GM12892 (cell line): Measurements from ENCODE around the gene DLST.

ENCODE experiments used
- DNase-seq: peaks from one replicate; pipeline ENCODE4 v3.0.0; 2011; ENCODE audit not compliant: insufficient read length
- FAIRE-seq: peaks from 2 replicates; lab custom pipeline; 2011; peaks lifted over from hg19 to GRCh38; lab: Jason Lieb, UNC
- POLR2A ChIP-seq: IDR thresholded peaks from 2 replicates; pipeline ENCODE4 v1.6.1; 2011; ENCODE audit warnings: low read depth, low read length, control low read depth
- POLR2AphosphoS5 ChIP-seq: IDR thresholded peaks from 2 replicates; pipeline ENCODE4 v1.6.1; 2011; ENCODE audit warnings: low read depth, low read length, control low read depth
- TAF1 ChIP-seq: IDR thresholded peaks from 2 replicates; pipeline ENCODE4 v1.6.1; 2011; ENCODE audit warnings: low read depth, mild to moderate bottlenecking, control low read depth, low read length, borderline replicate concordance

Gene DLST

DNA sequence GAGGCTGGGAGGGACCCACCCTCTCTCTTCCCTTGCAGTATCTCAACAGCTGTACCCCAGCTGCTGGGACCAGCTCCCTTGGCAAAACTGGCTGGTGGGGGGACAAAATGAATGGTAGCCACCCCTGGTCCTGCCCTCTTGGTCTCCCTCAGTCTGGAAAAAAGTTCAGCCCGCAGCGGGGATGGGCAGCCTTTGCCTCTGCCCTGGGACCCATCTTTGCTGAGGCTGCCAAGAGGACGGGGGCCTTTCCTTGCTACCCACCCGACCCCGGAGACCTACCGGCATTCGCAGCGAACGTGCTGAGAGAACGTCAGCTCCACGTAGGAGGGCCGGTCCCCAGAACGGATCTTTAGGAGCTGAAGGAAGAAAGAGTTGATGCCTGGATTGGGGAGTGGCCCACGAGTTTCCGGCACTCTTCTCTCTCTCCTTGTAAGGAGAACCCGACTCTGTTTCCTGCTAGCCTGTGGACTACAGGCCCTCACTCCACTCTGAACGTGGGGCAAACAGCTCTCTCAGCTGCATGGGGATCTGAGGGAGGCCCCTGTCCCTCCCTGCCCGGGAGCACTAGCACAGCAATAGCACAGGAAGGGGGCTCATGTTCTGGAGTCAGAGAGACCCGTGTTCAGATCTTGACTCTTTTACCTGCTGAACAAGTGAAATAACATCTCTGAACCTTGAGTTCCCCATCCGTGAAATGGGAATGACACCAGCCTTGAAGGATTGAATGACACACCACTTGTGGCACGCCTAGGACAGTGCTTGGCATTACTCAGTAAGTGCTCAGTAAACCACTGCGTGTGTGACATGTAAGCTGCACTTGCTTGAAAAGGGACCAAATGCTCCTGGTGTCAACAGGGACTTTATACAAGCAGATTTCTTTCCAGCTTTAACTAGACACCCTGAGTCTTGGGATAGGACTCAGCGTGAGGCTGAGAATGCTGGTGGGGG lies 66.8 kb downstream of the DLST start:
- no peak for TF ChIP-seq POLR2AphosphoS5
- no peak for TF ChIP-seq TAF1
- TF ChIP-seq POLR2A: no peak
- DNase-seq: no peak
- no peak for FAIRE-seq

DNA sequence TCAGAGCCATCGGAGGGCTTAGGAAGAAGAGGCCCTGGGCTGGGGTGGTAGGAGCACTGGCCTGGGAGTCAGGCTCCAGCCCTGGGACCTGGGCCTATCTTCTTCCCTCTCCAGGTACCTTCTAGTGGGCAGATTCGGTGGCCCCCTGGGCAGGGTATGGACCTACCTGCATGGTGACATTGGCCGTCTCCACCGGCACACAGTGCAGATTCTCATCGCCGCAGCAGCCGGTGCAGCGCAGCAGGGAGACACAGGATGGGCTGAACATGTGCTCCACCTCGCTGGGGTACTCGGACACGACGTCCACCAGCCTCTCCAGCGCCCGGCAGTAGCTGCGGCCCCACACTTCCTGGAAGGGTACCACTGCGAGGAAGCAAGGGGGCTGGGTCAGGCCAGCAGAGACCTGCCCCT lies 67.5 kb downstream of the DLST start:
- TF ChIP-seq POLR2A (no peak), TAF1 (no peak), POLR2AphosphoS5 (no peak)
- no peak for FAIRE-seq
- no peak for DNase-seq

DNA sequence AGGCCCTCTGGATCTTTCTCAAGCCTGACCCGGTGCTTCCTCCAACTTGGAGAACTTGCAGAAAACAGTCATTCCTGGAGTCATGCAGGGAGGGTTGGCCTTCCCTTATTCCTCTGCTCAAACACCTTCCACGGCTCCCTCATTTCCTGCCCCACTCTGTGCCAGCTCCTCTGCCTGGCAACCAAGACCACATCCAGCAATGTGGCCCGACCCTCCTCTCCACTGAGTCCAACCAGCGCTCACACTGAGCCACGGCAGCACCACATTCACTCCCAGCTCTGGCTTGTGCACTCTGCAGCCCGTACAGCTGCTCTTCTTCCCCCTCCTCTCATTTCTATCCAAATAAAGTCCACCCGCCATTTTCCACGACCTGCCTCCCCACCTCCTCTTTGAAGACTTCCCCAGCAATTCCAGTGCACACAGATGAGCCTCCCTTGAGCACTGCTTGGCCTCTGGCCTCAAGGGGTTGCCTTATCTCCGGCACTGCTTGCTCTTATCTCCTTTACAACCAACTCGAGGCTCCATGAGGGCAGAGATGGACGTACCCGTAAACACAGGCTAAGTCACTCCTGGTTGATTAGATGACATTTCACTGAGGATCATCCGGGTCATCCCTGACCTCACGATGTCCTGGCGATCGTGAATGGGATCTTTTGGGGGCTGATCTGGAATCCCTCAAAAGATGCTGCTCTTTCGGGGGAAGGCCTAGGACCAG lies 68.3 kb downstream of the DLST start:
- FAIRE-seq: no peak
- no peak for DNase-seq
- TF ChIP-seq POLR2AphosphoS5 (no peak), TAF1 (no peak), POLR2A (no peak)

DNA sequence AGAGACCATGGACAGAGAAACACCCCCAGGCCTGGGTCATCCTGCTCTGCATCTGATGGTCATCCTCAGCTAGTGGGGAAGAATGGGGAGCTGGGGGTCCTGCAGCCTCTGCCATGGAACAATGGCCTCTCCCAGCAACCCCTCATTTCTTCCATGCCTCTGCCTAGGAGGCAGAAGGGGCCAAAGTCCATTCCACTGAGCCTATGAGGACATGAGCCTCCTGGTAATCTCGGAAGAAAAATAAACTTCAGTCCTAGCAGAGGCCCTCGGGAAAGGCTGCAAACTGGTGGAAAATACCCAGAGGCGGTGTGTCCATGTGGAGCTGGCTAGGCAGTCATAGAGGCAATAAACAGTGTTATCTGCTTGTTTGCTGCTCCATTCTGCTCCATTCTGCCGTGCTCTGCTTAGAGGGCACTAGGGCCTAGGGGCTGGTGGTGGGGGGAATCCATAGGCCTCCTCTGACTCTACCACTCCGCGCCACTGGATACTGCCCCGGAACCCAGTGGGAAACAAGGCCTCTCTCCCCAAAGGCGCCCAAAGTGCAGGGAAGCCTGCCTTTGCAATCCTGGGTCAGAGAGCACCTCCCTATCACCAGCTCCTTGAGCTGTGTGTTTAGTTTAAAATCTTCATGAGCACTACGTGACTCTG lies 69.2 kb downstream of the DLST start:
- TF ChIP-seq TAF1 (no peak), POLR2AphosphoS5 (no peak), POLR2A (no peak)
- DNase-seq (no peak), FAIRE-seq (no peak)

DNA sequence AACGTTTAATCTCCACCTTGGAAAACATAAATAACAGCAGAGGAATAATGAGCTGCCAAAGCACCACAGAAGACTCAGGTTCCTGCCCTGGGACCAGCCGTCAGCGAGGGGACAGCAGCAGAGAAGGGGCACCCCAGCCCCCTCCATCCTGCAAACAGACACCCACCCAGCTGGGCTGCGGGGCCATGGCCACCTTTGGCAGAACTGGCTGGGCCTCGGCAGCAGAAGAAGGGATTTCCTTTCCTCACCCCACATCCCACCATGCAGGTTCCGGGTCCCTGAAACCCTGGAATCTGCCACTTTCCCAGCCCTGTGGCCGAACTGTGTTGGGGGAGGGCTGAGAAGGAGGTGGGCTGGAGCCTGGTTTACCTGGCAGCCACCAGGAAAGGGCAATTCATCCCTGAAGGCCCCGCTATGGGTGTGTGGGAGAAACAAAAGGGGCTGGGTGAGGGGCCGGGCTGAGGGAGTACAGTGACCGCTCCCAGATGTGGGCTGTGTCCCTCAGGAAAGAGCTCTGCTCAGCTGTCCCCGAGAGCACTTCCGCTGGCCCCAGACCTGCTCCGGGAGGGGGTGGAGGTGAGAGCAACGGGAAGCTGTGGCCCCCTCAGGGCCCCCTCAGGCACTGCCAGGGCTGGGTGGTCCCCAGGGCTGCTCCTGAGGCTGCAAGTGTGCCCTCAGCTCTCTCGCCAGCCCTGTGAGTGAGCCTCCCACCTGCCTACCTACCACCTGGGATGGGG lies 69.9 kb downstream of the DLST start:
- DNase-seq (no peak), FAIRE-seq (no peak)
- no peak for TF ChIP-seq TAF1
- TF ChIP-seq POLR2A: no peak
- no peak for TF ChIP-seq POLR2AphosphoS5

DNA sequence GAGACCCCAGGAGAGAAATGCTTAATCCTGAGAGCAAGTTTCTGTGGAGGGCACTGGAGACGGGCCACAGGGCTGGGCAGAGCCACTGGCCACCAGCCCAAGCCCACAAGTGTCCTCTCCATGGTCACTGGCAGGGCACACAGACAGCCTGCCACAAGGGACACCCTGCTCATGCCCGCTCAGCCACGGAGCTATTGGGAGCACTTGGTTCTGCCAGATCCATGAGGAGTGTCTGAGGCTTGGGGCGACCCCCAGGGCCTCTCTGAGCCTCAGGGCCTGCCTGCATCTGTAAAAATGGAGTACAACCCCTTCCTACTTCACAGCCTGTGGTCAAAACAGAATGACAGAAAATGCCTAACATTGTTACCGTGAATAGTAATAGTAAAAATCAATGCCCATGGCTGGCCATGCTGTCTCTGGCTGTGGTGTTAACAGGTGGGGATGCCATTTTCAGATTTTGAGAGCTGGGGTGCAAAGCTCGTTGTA lies 70.5 kb downstream of the DLST start:
- FAIRE-seq (no peak), DNase-seq (no peak)
- TF ChIP-seq POLR2A: no peak
- TF ChIP-seq TAF1: no peak
- TF ChIP-seq POLR2AphosphoS5: no peak

DNA sequence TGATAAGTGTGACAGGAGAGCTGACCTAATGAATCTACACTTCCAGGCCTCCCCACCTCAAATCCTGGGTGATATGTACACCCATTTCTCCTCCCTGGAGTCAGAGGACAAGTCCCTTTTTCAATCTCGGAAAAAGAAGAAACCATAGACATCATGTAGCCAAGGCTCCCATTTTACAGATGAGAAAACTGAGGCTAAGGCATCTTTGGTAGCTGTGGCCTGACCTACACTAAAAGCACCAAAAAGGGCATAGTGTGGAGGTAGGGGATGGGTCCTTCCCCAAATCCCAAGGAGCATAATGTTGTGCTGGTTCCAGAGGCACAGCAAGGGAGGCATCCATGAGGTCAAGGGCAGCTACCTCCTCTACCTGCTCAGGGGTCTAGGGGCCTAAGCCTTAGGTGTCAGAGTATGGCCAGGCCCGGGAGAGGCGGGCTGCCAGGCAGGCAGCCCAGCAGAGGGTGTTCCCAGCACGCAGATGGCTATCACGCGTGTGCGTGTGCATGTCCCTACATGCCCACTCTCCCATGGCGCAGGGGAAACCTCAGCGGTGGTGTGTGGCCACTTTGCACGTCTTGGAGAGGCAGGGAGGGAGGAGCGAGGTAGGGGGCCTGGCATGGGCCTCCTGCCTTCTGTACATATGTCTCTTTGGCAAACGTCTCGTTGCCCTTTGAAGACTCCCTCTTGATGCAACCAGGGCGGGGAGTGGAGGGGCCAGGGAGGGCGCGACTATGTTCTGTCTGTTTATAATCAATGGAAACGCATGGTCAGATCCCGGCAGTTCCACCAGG lies 71.2 kb downstream of the DLST start:
- FAIRE-seq (no peak), DNase-seq (no peak)
- no peak for TF ChIP-seq POLR2AphosphoS5
